K562 (cell line): Measurements from ENCODE around the gene COPS8. TPM values are rescaled to one million over a fixed set of nuclear protein-coding genes. Genes with fewer than 3 reads are reported as not detected.

Source experiments
- ATAC-seq: fragments of 200-7000 bp; cut with Tn5 transposase; 3 replicates; pipeline ENCODE4 v1.9.1; 2020; ENCODE audit warnings: moderate library complexity
- BruUV-seq: library from RNA; stranded (reverse); fragments of 400-500 nt; replicated peaks from 2 replicates; lab custom pipeline; 2021; lab: Mats Ljungman, UMichigan
- CTCF ChIA-PET: fragments of 300-600 bp; formaldehyde crosslinking; extraction: SDS; loops from one replicate; lab custom pipeline; 2021; ENCODE audit warnings: low intra/inter-chr PET ratio; lab: Yijun Ruan, JAX
- POLR2A ChIA-PET: fragments of 300-600, 350-650 bp; sonication (Branson Sonifier 250); formaldehyde crosslinking; extraction: SDS; loops from one replicate; lab custom pipeline; 2021; ENCODE audit warnings: antibody characterized with exemption, inconsistent platforms; lab: Yijun Ruan, JAX
- DNase-seq, 4 experiments: peaks; one replicate each; pipeline versions ENCODE4 v3.0.0 to v3.0.0-alpha.2; 2011 to 2018; ENCODE audit warnings: low spot score in 3 of 4, mixed read lengths in 3 of 4; ENCODE audit errors: extremely low read depth in 1 of 4
- FAIRE-seq: peaks from 2 replicates; lab custom pipeline; 2011; peaks lifted over from hg19 to GRCh38; lab: Jason Lieb, UNC
- H2AFZ ChIP-seq: 2 replicates; pipeline ENCODE4 v1.6.0; 2011; ENCODE audit warnings: low read depth, low read length, control low read depth, inconsistent platforms
- H3K27ac ChIP-seq: fragments of 200-600 bp; 3 replicates; pipeline ENCODE4 v1.8.0; 2011; ENCODE audit warnings: low read depth, mild to moderate bottlenecking, control low read depth, inconsistent platforms, low read length, moderate library complexity, mixed read lengths; ENCODE audit errors: extremely low read depth
- H3K27me3 ChIP-seq, 2 experiments: fragments of 300-600 bp in 1 of 2; 2 replicates in 1 of 2; 3 replicates in 1 of 2; pipeline versions ENCODE4 v1.6.0 to v1.8.0; 2011; ENCODE audit warnings: inconsistent platforms in 2 of 2, low read length in 2 of 2, mild to moderate bottlenecking in 1 of 2, mixed read lengths in 1 of 2, moderate library complexity in 1 of 2; ENCODE audit not compliant: control insufficient read depth in 2 of 2, insufficient read depth in 2 of 2
- H3K36me3 ChIP-seq: fragments of 300-600 bp; 3 replicates; pipeline ENCODE4 v1.8.0; 2011; ENCODE audit warnings: mild to moderate bottlenecking, low read length, inconsistent platforms; ENCODE audit not compliant: control insufficient read depth, insufficient read depth
- H3K4me1 ChIP-seq, 2 experiments: fragments of 200-600 bp in 1 of 2; replicated peaks in 1 of 2; 2 replicates in 1 of 2; 3 replicates in 1 of 2; pipeline versions ENCODE4 v1.5.1 to v1.8.0; 2011; ENCODE audit warnings: inconsistent platforms in 2 of 2, low read length in 2 of 2, mild to moderate bottlenecking in 1 of 2, mixed read lengths in 1 of 2, moderate library complexity in 1 of 2; ENCODE audit not compliant: control insufficient read depth in 2 of 2, insufficient read depth in 2 of 2
- H3K4me2 ChIP-seq: 2 replicates; pipeline ENCODE4 v1.6.1; 2011; ENCODE audit warnings: low read length, control low read depth, inconsistent platforms, mixed read lengths; ENCODE audit not compliant: insufficient read depth
- H3K4me3 ChIP-seq: fragments of 200-600 bp; sonication (generic), shearing (Covaris generic); 2 replicates; pipeline ENCODE4 v1.5.1; 2016; ENCODE audit warnings: control low read depth, inconsistent platforms
- H3K79me2 ChIP-seq: fragments of 200-600 bp; 3 replicates; pipeline ENCODE4 v1.8.0; 2011; ENCODE audit warnings: low read length, inconsistent platforms; ENCODE audit not compliant: control insufficient read depth, insufficient read depth
- H3K9ac ChIP-seq, 2 experiments: 2 replicates each; pipeline versions ENCODE4 v1.6.0 to v1.6.1; 2011; ENCODE audit warnings: low read depth in 2 of 2, low read length in 2 of 2, control low read depth in 1 of 2, inconsistent platforms in 1 of 2, mild to moderate bottlenecking in 1 of 2, mixed read lengths in 1 of 2; ENCODE audit not compliant: insufficient read depth in 1 of 2
- H3K9me1 ChIP-seq: one replicate; pipeline ENCODE4 v1.6.0; 2011; ENCODE audit warnings: inconsistent platforms, mild to moderate bottlenecking, low read length, moderate library complexity; ENCODE audit not compliant: control insufficient read depth, insufficient read depth
- H3K9me3 ChIP-seq: replicated peaks from 2 replicates; pipeline ENCODE4 v1.5.1; 2011; ENCODE audit warnings: low read depth, low read length, inconsistent platforms; ENCODE audit not compliant: control insufficient read depth, insufficient read depth
- H4K20me1 ChIP-seq: replicated peaks from 2 replicates; pipeline ENCODE4 v1.6.1; 2011; ENCODE audit warnings: low read length, inconsistent platforms, mixed read lengths; ENCODE audit not compliant: control insufficient read depth, insufficient read depth
- CBFA2T2 ChIP-seq: fragments of 450-650 bp; conservative IDR thresholded peaks from 2 replicates; pipeline ENCODE4 v1.6.1; 2017; ENCODE audit warnings: mild to moderate bottlenecking
- CBFA2T3 ChIP-seq: fragments of 450-650 bp; IDR thresholded peaks from 2 replicates; pipeline ENCODE4 v1.6.1; 2017
- MTF1 ChIP-seq: fragments of 250-450 bp; sonication (Bioruptor Pico); IDR thresholded peaks from 2 replicates; pipeline ENCODE4 v1.9.0; 2021; ENCODE audit warnings: moderate library complexity, mild to moderate bottlenecking, inconsistent platforms, borderline replicate concordance
- TEAD4 ChIP-seq, 2 experiments: sonication (generic) in 1 of 2; formaldehyde crosslinking in 1 of 2; IDR thresholded peaks; 2 replicates each; pipeline versions ENCODE4 v1.6.1 to v1.8.0; 2012 to 2022; ENCODE audit warnings: borderline replicate concordance in 1 of 2, inconsistent platforms in 1 of 2, low read length in 1 of 2, mild to moderate bottlenecking in 1 of 2, missing genetic modification reagents in 1 of 2
- WGBS: fragments of 100-300 bp; shearing (Covaris generic); methylation state at CpG from one replicate; pipeline ENCODE4 v1.1.6; 2016; ENCODE audit warnings: low coverage, mixed read lengths; ENCODE audit not compliant: insufficient coverage; ENCODE audit errors: missing lambda C conversion rate; 5-methylcytosine and 5-hydroxymethylcytosine counted together
- in situ Hi-C: fragments of 300-500 bp; cut with MboI; formaldehyde crosslinking; loops from 4 replicates; pipeline ENCODE4 v1.15.0; 2018; ENCODE audit warnings: inconsistent platforms, mixed read lengths
- intact Hi-C: fragments of 100-400 bp; cut with micrococcal nuclease; formaldehyde crosslinking; loops from 2 replicates; pipeline ENCODE4 v1.14.2; 2022
- polyA plus RNA-seq, 8 experiments: library from polyadenylated mRNA; depleted of rRNA in 4 of 8; stranded (reverse) in 5 of 8; unstranded in 3 of 8; fragments of >200 nt; fragmentation: Nextera tagmentation in 2 of 8; fragmentation: Illumina TruSeq in 1 of 8; extraction: Ambion mirVana in 2 of 8; extraction: Trizol in 1 of 8; gene quantifications; 2 replicates each; pipeline versions ENCODE4 v1.2.1 to v1.2.3, GENCODE V29; 2011 to 2014; ENCODE audit warnings: inconsistent platforms in 1 of 8, missing spikeins in 1 of 8
- total RNA-seq, 7 experiments: library from RNA; depleted of rRNA in 6 of 7; stranded (reverse); fragments of >200 nt in 6 of 7; fragmentation: Illumina TruSeq in 2 of 7; extraction: Trizol in 2 of 7; gene quantifications; 2 replicates each; pipeline versions ENCODE4 v1.2.1 to v1.2.3, GENCODE V29; 2011 to 2021; ENCODE audit warnings: low replicate concordance in 1 of 7
- TF ChIP-seq, protein P1 (sequence below): fragments of 450-650 bp; IDR thresholded peaks from 2 replicates; pipeline ENCODE4 v1.6.1; 2017; ENCODE audit warnings: antibody characterized with exemption, mild to moderate bottlenecking

Gene COPS8
- total and polyA plus RNA-seq, 9 of the 15 experiments (the other 6 are each of a cell fraction or from before 2014, with no cell fraction given): 28.2 to 97.3 (median 58.9) TPM

DNA sequence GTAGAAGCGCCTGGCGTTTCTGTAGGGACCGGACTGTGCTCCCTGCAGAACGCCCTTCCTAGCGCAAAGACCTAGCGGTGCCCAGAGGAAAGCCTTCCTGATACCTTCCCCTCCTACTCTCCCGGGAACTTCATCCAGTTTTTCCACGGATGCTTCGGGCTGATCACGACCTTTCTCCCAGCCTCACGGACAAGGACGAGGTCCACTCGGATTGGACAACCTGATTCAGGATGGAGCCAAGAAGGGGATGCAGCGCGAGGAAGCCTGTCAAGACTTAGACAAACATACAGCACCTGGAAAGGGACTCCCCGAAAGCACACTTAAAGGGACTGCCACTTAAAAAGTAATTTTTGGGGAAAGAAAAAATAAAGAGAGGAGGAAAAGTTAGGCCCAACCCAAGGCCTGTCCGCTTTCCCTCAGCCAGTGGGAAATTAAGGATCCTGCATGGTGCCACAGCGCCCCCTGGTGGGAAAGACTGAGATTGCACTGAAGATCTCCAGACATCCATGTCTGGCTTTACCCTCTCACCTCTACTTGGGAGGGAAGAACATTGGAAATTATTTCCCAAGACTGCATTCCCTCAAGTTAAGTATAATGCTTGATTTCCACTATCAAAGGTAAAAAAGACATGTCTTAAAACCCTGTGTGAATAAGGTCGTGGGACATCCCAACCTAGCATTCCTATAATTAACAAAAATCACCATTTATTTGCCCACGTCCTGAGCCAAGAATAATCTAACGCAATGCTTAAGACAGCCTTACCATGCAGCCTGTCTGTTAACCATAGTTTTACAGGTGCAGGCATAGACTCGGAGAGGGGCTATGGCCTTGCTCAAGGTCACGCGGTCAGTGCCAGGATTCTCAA is 13.4 kb upstream of the COPS8 start (continued):
- TF ChIP-seq, protein P1, sequence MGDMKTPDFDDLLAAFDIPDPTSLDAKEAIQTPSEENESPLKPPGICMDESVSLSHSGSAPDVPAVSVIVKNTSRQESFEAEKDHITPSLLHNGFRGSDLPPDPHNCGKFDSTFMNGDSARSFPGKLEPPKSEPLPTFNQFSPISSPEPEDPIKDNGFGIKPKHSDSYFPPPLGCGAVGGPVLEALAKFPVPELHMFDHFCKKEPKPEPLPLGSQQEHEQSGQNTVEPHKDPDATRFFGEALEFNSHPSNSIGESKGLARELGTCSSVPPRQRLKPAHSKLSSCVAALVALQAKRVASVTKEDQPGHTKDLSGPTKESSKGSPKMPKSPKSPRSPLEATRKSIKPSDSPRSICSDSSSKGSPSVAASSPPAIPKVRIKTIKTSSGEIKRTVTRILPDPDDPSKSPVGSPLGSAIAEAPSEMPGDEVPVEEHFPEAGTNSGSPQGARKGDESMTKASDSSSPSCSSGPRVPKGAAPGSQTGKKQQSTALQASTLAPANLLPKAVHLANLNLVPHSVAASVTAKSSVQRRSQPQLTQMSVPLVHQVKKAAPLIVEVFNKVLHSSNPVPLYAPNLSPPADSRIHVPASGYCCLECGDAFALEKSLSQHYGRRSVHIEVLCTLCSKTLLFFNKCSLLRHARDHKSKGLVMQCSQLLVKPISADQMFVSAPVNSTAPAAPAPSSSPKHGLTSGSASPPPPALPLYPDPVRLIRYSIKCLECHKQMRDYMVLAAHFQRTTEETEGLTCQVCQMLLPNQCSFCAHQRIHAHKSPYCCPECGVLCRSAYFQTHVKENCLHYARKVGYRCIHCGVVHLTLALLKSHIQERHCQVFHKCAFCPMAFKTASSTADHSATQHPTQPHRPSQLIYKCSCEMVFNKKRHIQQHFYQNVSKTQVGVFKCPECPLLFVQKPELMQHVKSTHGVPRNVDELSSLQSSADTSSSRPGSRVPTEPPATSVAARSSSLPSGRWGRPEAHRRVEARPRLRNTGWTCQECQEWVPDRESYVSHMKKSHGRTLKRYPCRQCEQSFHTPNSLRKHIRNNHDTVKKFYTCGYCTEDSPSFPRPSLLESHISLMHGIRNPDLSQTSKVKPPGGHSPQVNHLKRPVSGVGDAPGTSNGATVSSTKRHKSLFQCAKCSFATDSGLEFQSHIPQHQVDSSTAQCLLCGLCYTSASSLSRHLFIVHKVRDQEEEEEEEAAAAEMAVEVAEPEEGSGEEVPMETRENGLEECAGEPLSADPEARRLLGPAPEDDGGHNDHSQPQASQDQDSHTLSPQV: no peak
- TF ChIP-seq, all 486 proteins: peak for 4

DNA sequence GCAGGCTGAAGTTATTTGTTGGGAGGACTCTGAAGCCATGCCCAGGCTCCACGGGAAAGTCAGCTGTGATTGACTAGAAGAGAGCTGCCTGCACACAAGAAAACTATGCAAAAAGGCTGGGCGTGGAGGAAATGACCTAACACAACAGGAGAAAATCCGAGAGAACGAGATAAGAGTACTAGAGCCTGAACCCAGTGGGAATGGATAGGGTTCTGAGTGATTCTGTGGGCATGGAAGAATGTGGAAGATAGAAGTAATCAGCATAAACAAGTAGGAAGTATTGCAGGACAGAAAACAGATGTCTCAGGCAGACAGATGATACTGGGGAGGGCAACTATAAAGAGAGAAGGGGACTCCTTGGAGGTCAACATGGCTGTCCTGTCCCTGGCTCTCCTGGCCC is 12.1 kb upstream of the COPS8 start:
- no peak for FAIRE-seq
- BruUV-seq: no TSS peak

More for the DNA sequence above, 12.1 kb upstream of the COPS8 start:
- Histone ChIP-seq H4K20me1 (no peaks in the 10 kb centered on the region), H3K27ac (no peak overlapping the region), H3K4me3 (no peak overlapping the region), H3K79me2 (no peaks in the 10 kb centered on the region), H3K27me3 (no peaks in the 10 kb centered on the region), H3K36me3 (no peaks in the 10 kb centered on the region), H3K9ac (no peak overlapping the region), H3K9me3 (no peaks in the 10 kb centered on the region), H2AFZ (no peak overlapping the region), H3K4me2 (no peak overlapping the region), H3K4me1 (no peaks in the 10 kb centered on the region; a peak in 1 of 5 replicates), H3K9me1 (no peaks in the 10 kb centered on the region)
- in situ Hi-C loops: loop anchor here (10.0 to 25.0 kb wide), 2 partner anchors 561 to 719 kb away; a partner anchor contains a TSS
- 0% methylated on average over 3 of the region's 4 CpGs for WGBS
- ATAC-seq: no peak
- intact Hi-C loops: loop anchor here (5.0 kb wide), 1 partner anchor 721 kb away; no protein-coding TSS in a partner anchor
- ChIA-PET POLR2A (no interaction called here), CTCF (no interaction called here)
- DNase-seq: no peak
- TF ChIP-seq MTF1: no peak
- peak; percentile 20; the same call in 1 of the 2 replicates for TF ChIP-seq CBFA2T2
- peak; percentile 67 for TF ChIP-seq CBFA2T3
- TF ChIP-seq TEAD4 (IDR thresholded peaks at IDR 0.05; ENCODE audit: low read length): peak; percentile 43; the same call in 1 of the 2 replicates
- TF ChIP-seq TEAD4 (CRISPR knock-in tag; IDR thresholded peaks at IDR 0.05; ENCODE audit: borderline replicate concordance): no peak
